SJCRH30 (cell line): ENCODE measurements around the gene BAIAP2L2. TPM values are rescaled to one million over a fixed set of nuclear protein-coding genes. Genes with fewer than 3 reads are reported as not detected.
"Not testable (repeated sequence)": the region's sequence is repeated elsewhere in the genome, so short reads cannot be mapped to it uniquely, and the experiment has no call there.

Experiments
- DNase-seq, 2 experiments: peaks; one replicate each; pipeline ENCODE4 v3.0.0-alpha.2; 2015 to 2020
- H3K27ac ChIP-seq: fragments of 250-450 bp; sonication (Bioruptor Pico); 2 replicates; pipeline ENCODE4 v1.5.1; 2020; ENCODE audit warnings: mild to moderate bottlenecking, moderate library complexity
- H3K27me3 ChIP-seq: fragments of 250-450 bp; sonication (Bioruptor Pico); 2 replicates; pipeline ENCODE4 v1.5.1; 2020; ENCODE audit warnings: mild to moderate bottlenecking, moderate library complexity
- H3K36me3 ChIP-seq: fragments of 250-450 bp; sonication (Bioruptor Pico); 2 replicates; pipeline ENCODE4 v1.5.1; 2020; ENCODE audit warnings: mild to moderate bottlenecking, moderate library complexity
- H3K4me1 ChIP-seq: fragments of 250-450 bp; sonication (Bioruptor Pico); 2 replicates; pipeline ENCODE4 v1.5.1; 2020; ENCODE audit warnings: mild to moderate bottlenecking, moderate library complexity
- H3K4me3 ChIP-seq: fragments of 250-450 bp; sonication (Bioruptor Pico); 2 replicates; pipeline ENCODE4 v1.5.1; 2020; ENCODE audit warnings: mild to moderate bottlenecking, moderate library complexity
- H3K9me3 ChIP-seq: fragments of 250-450 bp; sonication (Bioruptor Pico); replicated peaks from 2 replicates; pipeline ENCODE4 v1.5.1; 2020; ENCODE audit warnings: mild to moderate bottlenecking, moderate library complexity
- total RNA-seq: library from RNA; depleted of rRNA; stranded (reverse); fragments of >200 nt; shearing (Covaris generic); gene quantifications from 2 replicates; pipeline ENCODE4 v1.2.3, GENCODE V29; 2014

The BAIAP2L2 gene
- total RNA-seq, 1 experiment from 2014 or later: not detected

- H3K27ac ChIP-seq: peak within 1 kb of the TSS; percentile 67; the same call in 1 of the 2 replicates
- H3K36me3 ChIP-seq: no peaks in the 10 kb centered on the region
- peak; percentile 79 to 86 for DNase-seq
- 0 out of 2 replicates have a peak, but pooled peaks cover 3% of the 10 kb centered on the region for H3K27me3 ChIP-seq
- peak within 1 kb of the TSS; percentile 35; the same call in 1 of the 2 replicates for H3K4me3 ChIP-seq
- H3K9me3 ChIP-seq: no peaks in the 10 kb centered on the region
- peaks cover 14% of the 10 kb centered on the region for H3K4me1 ChIP-seq
These were observed 26.4 kb downstream of the BAIAP2L2 start, which contains the start of gene SLC16A8 for GRCh38 chr22:38083931-38084631. Gene SLC16A8, minus strand, starts transcription at chr22:38084184. Its CDS starts 1,311 bp downstream, at chr22:38082873.

GRCh38 chr22:38082986-38083710, 27.3 kb downstream of the BAIAP2L2 start:
- Histone ChIP-seq H3K9me3 (no peaks in the 10 kb centered on the region), H3K27me3 (0 out of 2 replicates have a peak, but pooled peaks cover 3% of the 10 kb centered on the region), H3K36me3 (no peaks in the 10 kb centered on the region), H3K4me1 (peaks cover 14% of the 10 kb centered on the region), H3K4me3 (no peak overlapping the region), H3K27ac (no peak overlapping the region)
- DNase-seq: no peak

- Histone ChIP-seq H3K27ac (no peak overlapping the region), H3K9me3 (no peaks in the 10 kb centered on the region), H3K4me1 (peaks cover 14% of the 10 kb centered on the region), H3K4me3 (no peak overlapping the region), H3K27me3 (0 out of 2 replicates have a peak, but pooled peaks cover 3% of the 10 kb centered on the region), H3K36me3 (no peaks in the 10 kb centered on the region)
- no peak for DNase-seq
These were observed 28.3 kb downstream of the BAIAP2L2 start for GRCh38 chr22:38081941-38082828.

DNA sequence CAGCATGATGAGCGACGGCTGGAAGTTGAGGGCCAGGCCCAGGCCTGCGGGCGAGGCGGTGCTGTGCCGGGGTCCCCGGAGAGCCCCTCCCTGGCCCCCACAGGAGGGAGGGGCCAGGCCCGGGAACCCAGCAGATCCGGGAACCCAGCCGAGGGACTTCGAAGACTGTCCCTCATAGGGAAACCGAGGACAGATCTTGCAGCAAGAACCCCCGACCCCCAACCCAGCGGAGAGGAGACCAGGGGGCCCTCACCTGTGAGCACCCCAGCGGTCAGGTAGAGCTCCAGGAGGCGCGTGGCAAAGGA, 28.9 kb downstream of the BAIAP2L2 start:
- Histone ChIP-seq H3K27me3 (0 out of 2 replicates have a peak, but pooled peaks cover 3% of the 10 kb centered on the region), H3K9me3 (no peaks in the 10 kb centered on the region), H3K36me3 (no peaks in the 10 kb centered on the region), H3K27ac (no peak overlapping the region), H3K4me3 (peak overlapping the region; percentile 20), H3K4me1 (peaks cover 14% of the 10 kb centered on the region)
- no peak for DNase-seq

GRCh38 chr22:38080850-38081635, 29.4 kb downstream of the BAIAP2L2 start:
- no peaks in the 10 kb centered on the region for H3K9me3 ChIP-seq
- H3K4me1 ChIP-seq: peaks cover 14% of the 10 kb centered on the region
- peak overlapping the region; percentile 20 for H3K4me3 ChIP-seq
- H3K27me3 ChIP-seq: 0 out of 2 replicates have a peak, but pooled peaks cover 3% of the 10 kb centered on the region
- H3K36me3 ChIP-seq: no peaks in the 10 kb centered on the region
- no peak overlapping the region for H3K27ac ChIP-seq
- peak; percentile 48 to 56 for DNase-seq

DNA sequence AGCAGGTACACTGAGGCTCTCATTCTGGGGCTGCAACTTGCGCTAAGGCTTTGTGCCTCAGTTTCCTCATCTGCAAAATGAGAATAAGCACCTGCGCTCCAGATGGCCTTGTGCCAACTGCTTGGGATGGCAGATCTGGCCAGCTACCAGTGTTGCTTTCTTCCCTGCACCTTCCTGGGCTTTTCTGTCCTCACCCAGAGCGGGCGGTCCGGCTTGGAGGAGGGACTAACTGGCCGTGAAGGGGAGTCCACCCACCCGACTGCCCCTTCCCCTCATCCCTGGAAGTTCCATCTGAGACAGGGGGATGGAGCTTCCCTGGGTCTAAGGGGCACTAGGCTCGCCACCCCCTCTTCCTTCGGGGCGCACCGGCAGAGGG, 30.0 kb downstream of the BAIAP2L2 start:
- H3K27ac ChIP-seq: no peak overlapping the region
- no peak for DNase-seq
- peaks cover 15% of the 10 kb centered on the region for H3K4me1 ChIP-seq
- H3K27me3 ChIP-seq: 0 out of 2 replicates have a peak, but pooled peaks cover 3% of the 10 kb centered on the region
- H3K36me3 ChIP-seq: no peaks in the 10 kb centered on the region
- no peaks in the 10 kb centered on the region for H3K9me3 ChIP-seq
- H3K4me3 ChIP-seq: no peak overlapping the region

GRCh38 chr22:38079804-38080203, 30.7 kb downstream of the BAIAP2L2 start:
- Histone ChIP-seq H3K27ac (no peak overlapping the region), H3K4me1 (peaks cover 12% of the 10 kb centered on the region), H3K4me3 (no peak overlapping the region), H3K36me3 (no peaks in the 10 kb centered on the region), H3K27me3 (0 out of 2 replicates have a peak, but pooled peaks cover 3% of the 10 kb centered on the region), H3K9me3 (no peaks in the 10 kb centered on the region)
- DNase-seq: no peak

DNA sequence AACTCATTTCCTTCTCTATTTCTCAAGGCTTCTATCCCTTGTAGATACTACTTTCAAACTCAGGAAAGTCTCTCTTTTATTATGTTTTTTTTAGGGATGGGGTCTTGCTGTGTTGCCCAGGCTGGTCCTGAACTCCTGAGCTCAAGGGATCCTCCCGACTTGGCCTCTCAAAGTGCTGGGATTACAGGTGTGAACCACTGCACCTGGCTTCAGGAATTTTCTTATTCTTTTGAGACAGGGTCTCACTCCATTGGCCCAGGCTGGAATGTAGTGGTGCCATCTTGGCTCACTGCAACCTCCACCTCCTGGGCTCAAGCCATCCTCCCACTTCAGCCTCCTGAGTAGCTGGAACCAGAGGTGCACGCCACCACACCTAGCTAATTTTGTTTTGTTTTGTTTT, 31.3 kb downstream of the BAIAP2L2 start:
- not testable (repeated sequence) for H3K4me3 ChIP-seq, H3K27me3 ChIP-seq, H3K4me1 ChIP-seq, H3K27ac ChIP-seq, H3K36me3 ChIP-seq, DNase-seq, H3K9me3 ChIP-seq

GRCh38 chr22:38078046-38078840, 32.2 kb downstream of the BAIAP2L2 start:
- Histone ChIP-seq H3K4me3 (no peak overlapping the region), H3K27me3 (0 out of 2 replicates have a peak, but pooled peaks cover 3% of the 10 kb centered on the region), H3K9me3 (no peaks in the 10 kb centered on the region), H3K27ac (no peak overlapping the region), H3K36me3 (no peaks in the 10 kb centered on the region), H3K4me1 (peaks cover 3% of the 10 kb centered on the region; the same call in 1 of the 2 replicates)
- DNase-seq: no peak

DNA sequence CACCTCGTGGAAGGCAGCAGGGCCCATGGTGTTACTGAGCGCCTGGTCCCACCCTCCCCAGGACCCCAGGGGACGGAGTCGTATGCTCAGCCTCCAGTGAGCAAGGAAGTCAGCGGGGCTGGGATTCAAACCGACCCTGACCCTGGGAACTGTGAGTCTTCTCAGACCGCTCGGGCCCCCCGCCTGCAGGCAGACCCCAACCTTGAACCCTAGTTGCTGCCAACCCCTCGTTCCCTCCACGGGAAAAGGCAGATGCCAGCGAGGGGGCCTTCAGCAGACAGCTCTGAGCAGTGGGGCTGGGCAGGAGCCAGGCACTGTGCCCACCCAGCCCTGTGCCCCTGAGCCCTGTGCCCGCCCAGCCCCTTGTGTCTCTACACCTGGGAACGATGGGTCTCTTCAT, 32.9 kb downstream of the BAIAP2L2 start:
- H3K9me3 ChIP-seq: no peaks in the 10 kb centered on the region
- peaks cover 3% of the 10 kb centered on the region; the same call in 1 of the 2 replicates for H3K4me1 ChIP-seq
- DNase-seq: no peak
- no peak overlapping the region for H3K4me3 ChIP-seq
- 0 out of 2 replicates have a peak, but pooled peaks cover 3% of the 10 kb centered on the region for H3K27me3 ChIP-seq
- H3K27ac ChIP-seq: no peak overlapping the region
- no peaks in the 10 kb centered on the region for H3K36me3 ChIP-seq

DNA sequence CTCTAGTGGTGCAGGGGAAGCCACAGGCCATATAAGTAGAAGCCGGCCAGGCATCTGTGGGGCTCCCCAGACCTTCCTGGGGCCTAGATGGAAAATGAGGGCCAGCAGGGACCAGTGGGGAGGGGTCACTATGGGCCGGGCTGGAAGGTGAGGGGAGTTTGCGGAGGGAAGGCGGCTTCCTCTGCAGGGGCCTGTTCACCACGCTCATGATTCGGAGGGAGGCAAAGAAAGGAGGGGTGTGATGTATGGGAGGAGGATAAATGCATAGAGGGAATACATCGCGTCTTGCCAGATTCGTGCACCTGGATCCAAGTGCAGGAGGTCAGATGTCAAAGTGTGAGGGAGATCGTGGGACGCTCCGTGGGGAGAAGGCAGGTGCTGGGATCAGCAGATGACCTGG, 33.4 kb downstream of the BAIAP2L2 start:
- Histone ChIP-seq H3K27me3 (0 out of 2 replicates have a peak, but pooled peaks cover 3% of the 10 kb centered on the region), H3K4me1 (peaks cover 3% of the 10 kb centered on the region; the same call in 1 of the 2 replicates), H3K4me3 (no peak overlapping the region), H3K27ac (no peak overlapping the region), H3K36me3 (no peaks in the 10 kb centered on the region), H3K9me3 (no peaks in the 10 kb centered on the region)
- no peak for DNase-seq

DNA sequence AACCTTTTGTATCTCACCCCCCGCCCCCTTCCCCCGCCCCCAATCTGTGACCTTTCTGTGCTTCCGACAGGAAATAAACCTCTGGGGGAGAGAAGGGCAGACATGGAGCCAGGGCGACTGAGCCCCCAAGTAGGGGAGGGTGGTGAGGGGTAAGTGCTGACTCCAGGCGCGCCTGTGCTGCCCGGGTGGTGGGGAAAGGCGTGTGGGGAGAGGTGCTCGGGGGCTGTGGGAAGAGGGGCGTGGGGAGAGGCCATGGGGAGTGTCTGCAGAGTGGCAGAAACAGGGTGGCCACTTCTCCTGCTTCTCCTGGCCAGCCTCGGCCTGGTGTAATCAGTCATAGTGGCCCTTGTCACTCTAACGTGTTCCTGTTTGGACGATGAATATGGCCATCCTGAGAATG, 34.5 kb downstream of the BAIAP2L2 start:
- Histone ChIP-seq H3K27ac (no peak overlapping the region), H3K36me3 (no peaks in the 10 kb centered on the region), H3K4me3 (no peak overlapping the region), H3K9me3 (no peaks in the 10 kb centered on the region), H3K27me3 (0 out of 2 replicates have a peak, but pooled peaks cover 3% of the 10 kb centered on the region), H3K4me1 (peaks cover 3% of the 10 kb centered on the region; the same call in 1 of the 2 replicates)
- DNase-seq: no peak
